Epithelial cell of esophagus (primary cell): ENCODE measurements around the gene ADGRF1.
A peak's percentile ranks its signal among the peaks of the same experiment; 100 is the strongest.

Source experiments
- DNase-seq: peaks from one replicate; pipeline ENCODE4 v3.0.0; 2010; ENCODE audit warnings: low read depth
- H3K4me3 ChIP-seq: 2 replicates; pipeline ENCODE4 v1.5.1; 2011; ENCODE audit warnings: mild to moderate bottlenecking, low read length, control low read depth
- CTCF ChIP-seq: IDR thresholded peaks from 2 replicates; pipeline ENCODE4 v1.5.1; 2011; ENCODE audit warnings: low read depth, mild to moderate bottlenecking, low read length, control low read depth, inconsistent platforms; ENCODE audit not compliant: insufficient read depth; ENCODE audit errors: missing control alignments

The ADGRF1 gene

DNA sequence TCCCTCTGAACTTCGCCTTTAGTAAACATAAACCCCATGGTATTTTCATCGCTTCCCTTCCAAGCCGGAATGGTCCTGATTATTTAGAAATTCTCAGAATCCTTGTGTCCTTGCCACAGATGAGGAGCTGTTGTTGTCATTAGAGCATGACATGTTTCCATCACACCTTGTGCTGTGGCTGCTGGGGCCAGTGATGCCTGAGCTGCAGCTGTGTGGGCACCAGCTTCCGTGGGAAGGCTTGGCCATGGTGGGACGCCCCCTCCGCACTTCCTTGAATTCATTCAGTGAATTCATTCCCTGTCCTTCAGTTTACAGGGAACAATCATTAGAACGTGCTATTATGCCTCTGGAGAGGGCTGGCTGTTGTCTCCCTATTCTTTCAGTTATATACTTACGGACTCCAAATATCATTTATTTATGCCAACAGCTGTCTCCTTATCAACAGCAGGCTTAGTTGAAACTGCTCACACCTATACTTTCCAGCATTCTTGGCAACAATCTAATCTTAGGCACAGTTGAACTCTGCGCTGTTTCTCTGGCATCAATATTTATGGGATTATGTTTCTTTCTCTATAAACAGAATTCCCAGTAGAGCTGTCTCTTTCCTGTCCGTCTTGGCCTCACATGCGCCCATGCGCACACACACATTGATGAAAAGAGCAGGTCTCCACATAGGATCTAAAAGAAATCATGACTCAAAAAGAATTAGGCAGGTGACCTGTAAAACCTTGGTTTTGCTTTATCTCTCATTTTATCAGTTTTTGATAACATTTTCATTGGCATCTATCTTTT, 9.0 kb downstream of the ADGRF1 start:
- no peak for TF ChIP-seq CTCF
- no peak overlapping the region for H3K4me3 ChIP-seq
- no peak for DNase-seq

DNA sequence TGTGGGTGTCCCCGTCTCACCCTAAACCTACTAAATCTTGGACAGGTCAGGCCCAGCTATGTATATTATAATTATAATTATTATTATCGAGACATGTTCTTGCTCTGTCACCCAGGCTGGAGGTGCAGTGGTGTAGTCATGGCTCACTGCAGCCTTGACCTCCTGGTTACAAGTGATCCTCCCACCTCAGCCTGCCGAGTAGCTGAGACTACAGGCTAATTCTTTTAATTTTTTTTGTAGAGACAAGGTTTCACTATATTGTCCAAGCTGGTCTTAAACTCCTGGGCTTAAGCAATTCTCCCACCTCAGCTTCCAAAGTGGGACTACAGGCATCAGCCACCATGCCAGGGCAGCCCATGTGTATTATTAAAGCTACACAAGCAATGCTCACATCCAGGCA, 10.5 kb downstream of the ADGRF1 start:
- no peak overlapping the region for H3K4me3 ChIP-seq
- no peak for DNase-seq
- no peak for TF ChIP-seq CTCF

DNA sequence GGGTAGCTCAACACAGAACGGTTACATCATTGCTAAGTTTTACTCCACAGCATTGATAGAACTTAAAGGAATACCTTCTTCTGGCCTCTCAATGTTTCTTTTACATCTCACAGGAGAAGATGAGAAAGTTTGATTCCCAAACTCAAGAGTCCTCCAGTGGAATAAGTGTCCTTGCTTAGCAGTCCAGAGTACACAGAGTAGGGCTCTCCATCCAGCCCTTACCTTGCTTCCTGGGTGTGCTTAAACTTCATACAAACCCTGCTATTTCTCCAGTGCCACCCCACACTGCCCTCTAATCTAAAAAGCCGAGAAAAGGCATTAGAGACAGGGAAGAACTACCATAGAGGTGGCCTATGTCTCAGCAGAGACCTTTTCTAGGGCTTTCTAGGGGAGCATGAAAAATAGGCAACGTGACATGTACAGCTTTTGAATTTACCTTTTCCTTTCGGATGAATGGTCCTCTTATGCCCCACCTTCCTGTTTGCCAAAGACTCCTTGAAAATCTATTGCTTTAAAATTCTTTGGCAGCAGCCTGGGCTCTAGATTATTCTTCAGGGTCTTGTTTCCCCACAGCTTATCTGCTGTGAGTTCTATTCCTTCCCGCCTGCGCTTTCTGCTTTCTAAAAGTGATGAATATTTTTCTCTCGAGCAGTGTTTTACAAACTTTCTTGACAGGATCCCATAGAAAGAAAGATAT, 12.1 kb downstream of the ADGRF1 start:
- no peak for DNase-seq
- TF ChIP-seq CTCF, result no peak

DNA sequence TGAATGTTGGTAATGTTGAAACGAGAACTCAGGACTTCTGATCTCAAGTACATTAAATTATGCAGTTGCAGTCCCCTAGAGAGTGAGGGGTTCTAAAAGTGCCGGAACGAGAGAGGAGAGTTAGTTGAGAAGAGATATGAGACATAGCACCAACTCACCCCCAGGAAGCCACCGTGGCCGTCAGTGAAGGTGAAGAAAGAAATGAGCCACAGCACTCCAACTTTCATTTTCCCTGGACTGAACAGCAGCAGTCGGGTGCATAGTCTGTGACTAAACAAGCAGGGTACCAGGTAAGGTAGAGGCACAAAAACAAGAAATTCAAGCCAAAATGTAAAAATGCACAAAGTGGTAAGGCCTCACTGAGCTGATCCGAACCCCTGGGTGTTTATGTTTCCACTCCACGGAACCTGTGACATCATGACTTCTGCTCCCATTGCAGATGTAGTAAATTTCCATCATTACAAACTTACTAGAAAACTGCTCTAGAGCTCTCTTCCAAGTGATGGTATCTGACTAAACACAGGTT, 13.2 kb downstream of the ADGRF1 start:
- no peak overlapping the region for H3K4me3 ChIP-seq
- no peak for DNase-seq
- TF ChIP-seq CTCF, result no peak

More for the DNA sequence above, 12.1 kb downstream of the ADGRF1 start:
- no peak overlapping the region for H3K4me3 ChIP-seq

GRCh38 chr6:47027315-47027714, 14.8 kb downstream of the ADGRF1 start:
- H3K4me3 ChIP-seq, result no peak overlapping the region
- no peak for TF ChIP-seq CTCF

GRCh38 chr6:47026679-47027078, 15.5 kb downstream of the ADGRF1 start:
- no peak for DNase-seq
- TF ChIP-seq CTCF, result no peak
- no peak overlapping the region for H3K4me3 ChIP-seq

More at GRCh38 chr6:47027315-47027714, 14.8 kb downstream of the ADGRF1 start:
- DNase-seq, result peak; percentile 59
